Inflammatory macrophage treated with lipopolysaccharide for 4 hours (primary cell): ENCODE results near the gene LRRC57.
A peak's percentile ranks its signal among the peaks of the same experiment; 100 is the strongest.
"Not testable (repeated sequence)": the region's sequence is repeated elsewhere in the genome, so short reads cannot be mapped to it uniquely, and the experiment has no call there.

Experiments
- DNase-seq: peaks from one replicate; pipeline ENCODE4 v3.0.0-alpha.2; 2020

LRRC57 gene

DNA sequence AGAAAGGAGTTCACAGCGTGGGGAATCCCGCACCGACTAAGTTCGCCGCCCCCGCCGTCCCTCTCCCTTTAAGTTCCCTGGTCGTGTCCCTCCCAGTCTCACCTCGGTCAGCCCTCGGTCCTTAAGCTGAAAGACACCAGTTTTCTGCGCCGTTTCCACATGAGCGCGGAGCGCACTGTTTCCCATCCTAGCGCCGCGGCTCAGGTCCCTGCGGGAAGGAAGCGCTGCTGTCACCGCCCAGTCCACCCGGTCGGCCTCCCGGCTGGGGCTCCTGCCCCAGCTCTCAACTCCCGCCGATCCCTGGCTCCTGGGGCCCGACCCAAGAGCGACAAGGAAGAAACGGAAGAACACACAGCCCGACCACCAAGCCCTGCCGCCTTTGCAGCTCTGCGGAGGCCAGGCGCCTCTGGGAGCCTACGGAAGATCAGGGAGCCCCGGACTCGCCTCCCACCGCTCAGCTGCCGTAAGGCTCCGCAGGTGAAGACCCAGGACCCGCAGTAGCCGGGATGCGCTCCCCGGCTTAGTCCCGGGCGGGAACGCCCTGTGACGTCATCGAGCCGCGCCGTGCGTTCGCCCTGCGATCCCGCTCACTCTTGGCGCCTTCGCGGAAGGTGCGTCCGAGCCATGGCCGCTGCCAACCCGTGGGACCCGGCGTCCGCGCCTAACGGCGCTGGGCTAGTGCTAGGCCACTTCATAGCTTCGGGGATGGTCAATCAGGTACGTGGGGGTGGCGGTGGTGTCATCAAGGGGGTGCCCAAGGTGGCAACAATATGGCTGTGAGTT is at the start of gene LRRC57, which contains the start of gene HAUS2:
Gene LRRC57, minus strand, starts transcription at position 545 of the 783 bp plus-strand sequence. Its CDS starts 359 bp downstream, at position 186.
Gene HAUS2, plus strand, starts transcription at position 590 of the 783 bp plus-strand sequence. Its CDS starts 35 bp downstream, at position 625.
- peak; percentile 87 for DNase-seq

DNA sequence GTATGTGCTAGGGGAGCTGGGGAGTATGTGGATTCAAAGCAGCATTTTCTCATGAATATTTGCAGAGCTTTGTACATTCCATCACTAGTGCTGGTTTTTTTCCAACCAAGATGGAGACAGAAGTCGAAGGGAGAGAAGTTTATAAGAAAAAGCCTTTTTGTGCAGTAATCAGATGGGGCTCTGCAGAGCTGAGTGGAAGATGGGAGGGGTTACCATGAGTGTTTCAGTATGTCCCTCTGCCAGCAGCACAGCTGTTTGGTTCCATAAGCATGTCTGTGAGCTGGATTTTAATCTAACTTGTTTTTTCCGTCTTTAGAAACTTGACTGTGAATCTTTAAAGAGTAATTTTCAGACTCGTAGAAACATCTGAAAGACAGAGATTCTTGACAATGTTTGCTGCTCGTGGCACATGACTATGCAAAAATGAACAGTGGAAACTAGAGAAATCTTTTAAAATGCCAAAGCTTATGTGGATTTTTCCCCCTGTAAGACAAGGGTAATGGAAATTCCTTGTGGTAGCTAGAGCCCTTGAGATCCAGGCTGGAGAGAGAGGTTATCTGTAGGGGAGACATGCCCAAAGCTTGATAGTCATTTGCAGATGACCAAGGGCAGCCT is 47.1 kb upstream of the LRRC57 start:
- DNase-seq, result no peak

DNA sequence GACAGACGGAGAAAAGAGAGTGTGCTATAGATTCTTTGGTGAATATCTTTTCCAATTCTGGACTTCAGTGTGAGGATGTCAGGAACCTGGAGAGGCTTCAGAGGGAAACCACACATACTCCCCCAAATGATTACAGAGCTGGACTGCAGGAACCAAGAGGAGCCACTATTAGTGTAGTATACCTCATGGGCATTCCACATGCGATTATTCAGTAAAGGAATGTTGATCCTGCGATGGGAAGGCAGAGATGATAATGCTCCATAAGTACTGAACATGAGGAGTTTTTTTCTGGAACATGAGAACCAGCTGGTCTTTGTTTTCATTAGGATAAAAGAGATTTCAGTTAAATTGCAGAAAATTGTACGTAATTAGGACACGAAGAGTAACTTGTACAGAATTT is 45.5 kb upstream of the LRRC57 start:
- no peak for DNase-seq

DNA sequence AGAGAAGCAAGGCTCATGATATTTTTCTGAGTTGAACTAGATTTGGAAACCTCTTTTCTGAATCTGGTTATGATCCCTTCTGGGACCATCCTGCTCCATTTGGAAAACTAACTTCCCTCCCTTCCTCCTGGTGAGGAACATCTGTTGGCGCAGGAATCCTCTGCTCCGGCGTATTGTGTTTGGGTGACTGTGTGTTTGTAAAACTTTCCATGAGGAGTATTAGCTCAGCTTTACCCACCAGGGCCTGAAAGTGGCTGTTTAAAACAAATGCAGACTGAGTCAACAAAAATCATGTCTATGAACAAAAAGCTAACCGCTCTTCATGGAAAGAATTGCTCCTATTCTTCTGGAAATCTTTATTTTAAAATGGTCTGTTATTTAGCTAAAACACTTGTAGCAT is 44.5 kb upstream of the LRRC57 start:
- no peak for DNase-seq

DNA sequence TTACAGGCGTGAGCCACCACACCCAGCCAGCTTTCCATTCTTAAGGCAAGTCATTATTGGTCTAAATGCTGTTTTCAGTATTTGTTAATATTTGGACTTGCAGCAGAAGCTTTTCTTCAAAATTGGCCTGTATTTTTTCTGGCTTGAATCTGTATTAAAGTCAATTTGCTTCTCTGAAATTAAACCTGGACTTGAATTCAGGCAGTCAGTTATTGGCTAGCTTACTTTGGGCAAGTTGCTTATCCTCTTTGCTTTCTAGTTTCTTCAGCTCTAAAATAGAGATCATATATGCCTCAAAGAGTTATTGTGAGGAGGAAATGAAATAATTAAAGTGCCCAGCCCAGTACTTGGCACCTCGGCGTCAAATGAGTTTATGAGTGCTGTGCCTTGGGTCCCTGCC is 44.1 kb upstream of the LRRC57 start:
- DNase-seq, result no peak

DNA sequence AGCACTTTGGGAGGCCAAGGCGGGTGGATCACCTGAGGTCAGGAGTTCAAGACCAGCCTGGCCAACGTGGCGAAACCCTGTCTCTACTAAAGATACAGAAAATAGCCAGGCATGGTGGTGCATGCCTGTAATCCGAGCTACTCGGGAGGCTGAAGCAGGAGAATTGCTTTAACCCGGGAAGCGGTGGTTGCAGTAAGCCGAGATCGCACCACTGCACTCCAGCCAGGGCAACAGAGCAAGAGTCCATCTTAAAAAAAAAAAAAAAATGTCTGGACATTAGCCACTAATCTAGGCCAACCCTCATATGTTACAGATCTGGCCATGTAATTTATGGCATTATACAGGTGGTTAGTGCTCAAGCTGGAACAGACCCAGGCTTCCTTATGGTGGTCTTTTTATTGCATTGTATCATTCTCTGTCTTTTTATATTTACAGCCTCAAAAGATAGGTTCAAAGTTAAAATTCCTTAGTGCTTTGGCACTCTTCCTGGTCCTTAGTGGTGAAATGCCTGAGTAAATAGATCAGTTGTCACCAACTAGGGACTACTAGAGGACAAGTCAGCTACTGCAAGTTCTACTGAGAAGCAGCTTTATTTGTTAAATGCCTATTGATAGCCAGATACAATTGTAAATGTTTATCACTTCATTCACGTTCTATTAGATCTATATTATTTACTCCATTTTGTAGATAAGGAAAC is 42.8 kb upstream of the LRRC57 start:
- peak; percentile 23 for DNase-seq

DNA sequence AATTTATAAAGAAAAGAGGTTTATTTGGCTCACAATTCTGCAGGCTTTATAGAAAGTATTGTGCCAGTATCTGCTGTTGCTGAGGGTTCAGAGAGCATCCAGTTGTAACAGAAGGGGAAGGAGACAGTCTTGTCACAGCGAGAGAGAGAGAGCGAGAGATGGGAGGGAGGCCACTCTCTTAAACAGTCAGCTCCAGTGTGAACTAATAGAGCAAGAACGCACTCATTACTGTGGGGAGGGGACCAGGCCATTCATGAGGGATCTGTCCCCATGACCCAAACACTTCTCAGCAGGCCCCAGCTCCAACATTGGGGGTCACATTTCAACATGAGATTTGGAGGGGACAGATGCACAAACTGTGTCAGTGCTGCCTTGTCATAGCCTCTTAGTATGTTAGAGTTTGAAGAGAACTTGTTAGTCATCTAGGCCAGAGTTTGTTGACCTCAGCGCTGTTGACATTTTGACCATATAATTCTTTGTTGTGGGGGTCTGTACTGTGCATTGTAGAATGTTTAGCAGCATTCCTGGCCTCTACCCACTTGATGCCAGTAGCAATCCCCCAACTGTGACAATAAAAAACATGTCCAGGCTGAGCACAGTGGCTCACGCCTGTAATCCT is 42.1 kb upstream of the LRRC57 start:
- DNase-seq, result no peak

DNA sequence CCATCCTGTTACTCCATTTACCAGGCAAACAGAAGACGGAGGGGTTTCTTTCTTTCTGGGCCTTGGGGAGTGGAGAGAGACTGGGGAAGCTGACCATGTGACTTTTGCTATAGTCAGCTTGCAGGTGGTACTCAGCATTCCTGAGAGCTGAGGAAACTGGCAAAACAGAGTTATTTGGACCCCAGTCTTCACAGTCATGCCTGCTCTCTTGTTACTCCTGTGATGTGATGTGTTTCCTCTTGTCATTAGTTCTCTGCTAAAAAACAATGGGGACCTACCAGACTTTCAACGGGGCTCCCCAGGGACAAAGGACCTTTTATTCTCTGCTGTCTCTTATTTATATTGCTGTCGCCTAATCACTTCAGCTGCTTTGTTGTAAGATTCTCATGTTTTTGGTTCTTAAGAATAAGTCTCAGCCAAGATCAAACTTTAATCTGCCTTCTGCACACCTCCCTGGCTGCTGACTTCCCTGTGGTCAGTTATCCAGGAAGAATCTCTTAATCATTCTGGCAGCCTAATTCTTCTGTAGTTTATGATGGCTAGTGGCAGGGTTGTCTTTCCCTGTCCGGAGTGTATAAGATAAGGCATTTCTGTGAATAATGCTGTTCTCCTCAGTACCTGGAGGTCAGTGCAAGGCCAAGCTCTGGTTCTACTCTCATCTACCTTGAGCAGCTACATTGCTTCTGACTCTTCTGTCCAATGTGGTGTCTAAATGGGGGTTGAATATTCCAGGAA is 35.6 kb upstream of the LRRC57 start:
- no peak for DNase-seq

DNA sequence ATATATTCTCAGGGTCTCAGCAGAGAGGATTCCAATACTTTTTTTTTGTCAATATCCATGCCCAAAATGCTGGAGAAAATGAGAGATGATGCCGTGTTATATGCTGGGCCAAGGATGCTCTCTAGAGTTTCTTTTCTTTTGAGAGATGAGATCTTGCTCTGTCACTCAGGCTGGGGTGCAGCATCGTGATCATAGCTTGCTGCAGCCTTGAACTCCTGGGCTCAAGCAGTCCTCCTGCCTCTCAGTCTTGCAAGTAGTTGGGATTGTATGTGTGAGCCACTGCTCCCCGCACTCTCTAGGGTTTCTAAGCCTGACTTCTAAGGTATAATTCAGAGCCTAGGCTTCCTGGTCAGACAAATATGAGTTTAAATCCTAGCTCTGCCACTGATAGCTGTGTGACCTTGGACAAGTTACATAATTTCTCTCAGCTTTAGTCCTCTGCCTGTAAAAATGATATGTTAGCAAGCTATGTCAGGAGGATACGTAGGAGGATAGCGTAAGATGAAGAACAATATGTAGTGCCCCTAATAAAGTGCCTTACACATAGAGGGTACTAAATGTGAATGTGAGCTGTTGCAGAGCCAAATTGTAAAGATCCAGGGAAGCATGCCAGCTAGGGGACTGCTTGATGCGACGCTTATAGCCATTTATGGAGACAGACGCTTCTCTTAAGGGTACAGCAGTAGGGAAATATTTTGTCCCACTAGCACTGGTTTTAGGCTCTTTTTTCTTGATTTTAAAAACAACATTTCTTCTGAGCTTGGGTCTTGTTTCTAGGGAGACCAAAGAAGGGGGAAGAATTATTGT is 34.2 kb upstream of the LRRC57 start:
- no peak for DNase-seq

DNA sequence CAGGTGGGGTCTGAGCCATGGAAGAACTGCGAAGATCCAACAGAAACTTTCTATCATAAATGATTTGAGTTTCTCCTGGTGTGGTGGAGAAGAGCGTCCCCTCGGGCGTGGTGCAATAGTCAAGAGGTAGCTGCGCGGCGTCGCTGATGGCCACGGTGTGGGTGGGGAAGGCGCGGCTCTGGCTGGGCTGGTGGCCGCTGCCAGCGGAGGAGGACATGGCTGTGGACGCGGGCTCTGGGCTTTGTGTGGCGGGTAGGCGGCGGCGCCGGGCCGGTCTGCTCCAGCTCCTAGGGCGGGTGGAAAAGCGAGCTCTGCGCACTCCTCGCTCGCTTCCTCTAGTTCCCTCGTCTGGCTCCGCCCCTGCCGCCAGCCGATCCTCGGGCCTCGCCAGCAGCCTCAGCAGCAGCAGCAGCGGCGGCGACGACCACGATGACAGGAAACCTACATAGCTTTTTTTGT is 32.7 kb upstream of the LRRC57 start:
- DNase-seq, result peak; percentile 85

DNA sequence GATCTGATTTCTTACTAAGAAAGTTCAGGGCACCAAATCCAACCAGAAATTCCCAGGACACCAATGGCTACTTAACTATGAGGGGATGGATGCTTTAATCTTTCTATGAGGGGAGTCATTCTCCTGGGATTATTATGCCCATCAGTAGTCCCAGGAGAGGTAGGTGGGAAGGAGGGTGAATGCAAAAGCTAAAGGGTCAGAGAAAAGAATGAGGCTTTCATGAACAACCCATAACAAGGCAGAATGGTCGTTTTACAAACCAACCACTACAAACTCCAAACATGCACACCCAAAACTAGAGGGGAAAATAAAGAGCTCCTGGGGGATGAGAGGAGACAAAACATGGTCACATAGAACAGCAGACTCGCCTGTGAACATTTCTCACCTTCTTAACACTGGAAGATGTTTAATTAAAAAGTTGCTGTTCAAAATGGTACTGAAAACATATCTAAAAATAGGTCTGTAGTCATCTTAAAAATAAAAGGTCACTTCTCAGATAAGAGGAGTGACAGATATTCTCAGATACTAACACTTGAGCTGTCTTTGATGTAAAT is 30.5 kb upstream of the LRRC57 start:
- DNase-seq, result no peak

DNA sequence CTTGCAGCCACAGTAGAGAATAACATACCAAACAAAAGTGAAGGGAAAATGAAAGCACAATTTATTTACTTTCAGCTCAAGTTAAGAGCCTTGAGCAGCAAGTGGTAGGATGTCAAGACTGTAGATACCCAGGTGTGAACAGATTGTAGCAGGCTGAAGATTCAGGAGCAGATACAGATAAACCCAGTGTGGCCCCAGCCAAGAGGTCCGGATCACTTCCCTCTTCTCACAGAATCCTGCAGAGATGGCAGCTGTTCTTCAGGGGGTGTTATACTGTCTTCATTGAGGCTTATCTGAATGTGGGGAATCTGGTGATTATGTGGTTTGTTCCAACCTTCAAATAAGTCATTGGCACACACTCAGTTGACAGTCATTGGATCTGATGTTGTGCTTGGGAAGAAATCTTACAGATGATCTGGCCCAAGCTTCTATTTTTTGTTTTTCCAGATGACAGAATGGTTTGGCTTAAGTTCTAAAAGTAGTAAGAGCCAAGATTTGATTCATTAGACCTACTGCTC is 29.0 kb upstream of the LRRC57 start:
- no peak for DNase-seq

DNA sequence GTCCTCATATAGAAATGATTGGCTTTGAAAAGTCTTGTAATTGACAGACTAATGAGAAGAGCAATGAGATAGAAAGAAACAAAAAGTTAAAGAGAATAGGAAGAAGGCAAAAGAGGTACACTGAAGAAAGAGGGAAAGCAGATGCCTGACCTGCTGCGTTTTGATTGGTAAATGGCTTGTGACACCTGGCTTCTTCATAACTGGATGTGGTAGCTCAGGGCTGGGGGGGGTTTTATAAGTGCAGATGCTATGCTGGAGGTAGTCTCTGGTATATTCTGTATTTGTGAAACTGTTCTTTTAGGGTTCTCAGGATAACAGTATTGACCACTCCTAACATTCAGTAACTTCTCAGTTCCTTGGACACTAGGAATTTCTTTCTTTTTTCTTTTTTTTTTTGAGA is 28.2 kb upstream of the LRRC57 start:
- DNase-seq, result no peak

DNA sequence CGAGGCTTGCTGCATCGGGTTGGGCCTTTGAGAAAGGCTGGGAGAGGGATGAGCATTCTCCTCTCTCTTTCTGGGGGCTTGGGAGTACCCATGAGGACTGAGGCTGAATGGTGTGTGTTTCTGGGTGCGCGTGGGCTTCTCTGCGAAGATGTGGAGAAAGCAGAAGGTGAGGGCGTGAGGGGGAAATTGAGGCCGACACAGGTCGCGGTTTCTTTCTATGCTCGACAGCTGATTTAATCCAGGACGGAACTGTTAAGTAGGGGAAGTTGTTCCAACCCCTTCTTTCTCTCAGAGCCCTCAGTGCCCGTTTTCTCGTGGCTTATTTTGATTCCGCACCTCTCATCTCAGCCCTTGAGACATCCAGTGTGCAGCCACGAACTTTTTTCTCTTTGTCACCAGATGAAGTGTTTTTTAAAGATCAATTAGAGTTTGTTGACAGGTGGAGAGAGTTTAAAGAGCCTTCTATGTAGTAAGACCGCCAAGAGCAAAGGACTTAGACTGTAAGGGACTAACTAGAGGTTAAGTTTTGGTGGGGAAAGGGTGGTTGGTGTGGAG is 27.5 kb upstream of the LRRC57 start:
- DNase-seq, result peak; percentile 8

DNA sequence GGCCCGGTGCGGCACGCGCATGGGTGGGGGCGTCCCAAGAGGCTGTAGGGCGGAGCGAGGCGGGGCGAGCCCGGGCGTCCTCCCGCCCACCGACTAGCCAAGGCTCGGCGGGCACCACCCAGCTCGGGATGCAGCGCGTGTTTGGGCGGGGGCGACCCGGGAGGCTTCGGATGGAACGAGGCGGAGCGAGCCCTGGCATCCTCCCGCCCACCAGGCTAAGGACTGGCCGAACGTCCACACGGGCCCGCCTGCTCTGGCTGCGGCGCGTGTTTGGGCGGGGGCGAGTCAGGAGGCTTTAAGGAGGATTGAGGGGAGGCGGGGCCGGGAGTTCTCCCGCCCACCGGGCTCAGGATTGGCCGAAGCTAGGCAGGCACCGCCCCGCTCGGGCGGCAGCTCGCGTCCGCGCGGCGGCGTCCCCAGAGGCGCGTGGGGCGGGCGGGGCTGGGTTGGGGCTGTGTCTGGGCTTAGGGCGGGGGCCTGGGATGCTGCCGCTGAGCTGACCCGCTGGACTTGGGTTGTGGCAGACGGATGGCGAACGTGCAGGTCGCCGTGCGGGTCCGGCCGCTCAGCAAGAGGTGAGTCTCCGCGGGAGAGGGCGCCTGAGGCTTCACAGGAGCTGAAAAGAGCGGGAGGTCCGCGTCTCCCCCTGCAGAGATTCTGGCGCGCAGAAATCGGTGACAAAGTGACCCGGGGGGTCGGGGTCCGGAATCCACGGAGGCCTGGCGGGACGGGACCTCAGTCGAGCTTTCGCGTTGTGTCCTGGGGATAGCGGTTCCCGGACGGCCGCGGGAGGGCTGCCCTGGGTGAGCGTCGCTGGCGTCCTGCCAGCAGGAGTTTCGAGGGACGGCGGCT is 26.8 kb upstream of the LRRC57 start, which contains the start of gene STARD9:
Gene STARD9, plus strand, starts transcription at position 419 of the 852 bp plus-strand sequence. Its CDS starts 110 bp downstream, at position 529.
- peak; percentile 99 for DNase-seq

DNA sequence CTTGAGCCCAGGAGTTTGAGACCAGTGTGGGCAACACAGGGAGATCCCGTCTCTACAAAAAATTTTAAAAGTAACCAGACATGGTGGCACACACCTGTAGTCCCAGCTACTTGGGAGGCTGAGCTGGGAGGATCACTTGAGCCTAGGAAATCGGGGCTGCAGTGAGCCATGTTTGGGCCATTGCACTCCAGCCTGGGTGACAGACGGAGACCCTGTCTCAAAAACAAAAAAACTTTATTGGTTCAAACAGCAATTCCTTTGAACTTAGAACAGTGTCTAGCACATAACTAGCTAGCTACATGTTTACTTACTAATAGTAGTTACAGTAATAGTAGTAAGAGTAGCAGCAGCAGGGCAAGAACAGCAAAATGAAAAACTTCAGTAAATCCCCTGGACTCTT is 10.1 kb upstream of the LRRC57 start:
- no peak for DNase-seq

DNA sequence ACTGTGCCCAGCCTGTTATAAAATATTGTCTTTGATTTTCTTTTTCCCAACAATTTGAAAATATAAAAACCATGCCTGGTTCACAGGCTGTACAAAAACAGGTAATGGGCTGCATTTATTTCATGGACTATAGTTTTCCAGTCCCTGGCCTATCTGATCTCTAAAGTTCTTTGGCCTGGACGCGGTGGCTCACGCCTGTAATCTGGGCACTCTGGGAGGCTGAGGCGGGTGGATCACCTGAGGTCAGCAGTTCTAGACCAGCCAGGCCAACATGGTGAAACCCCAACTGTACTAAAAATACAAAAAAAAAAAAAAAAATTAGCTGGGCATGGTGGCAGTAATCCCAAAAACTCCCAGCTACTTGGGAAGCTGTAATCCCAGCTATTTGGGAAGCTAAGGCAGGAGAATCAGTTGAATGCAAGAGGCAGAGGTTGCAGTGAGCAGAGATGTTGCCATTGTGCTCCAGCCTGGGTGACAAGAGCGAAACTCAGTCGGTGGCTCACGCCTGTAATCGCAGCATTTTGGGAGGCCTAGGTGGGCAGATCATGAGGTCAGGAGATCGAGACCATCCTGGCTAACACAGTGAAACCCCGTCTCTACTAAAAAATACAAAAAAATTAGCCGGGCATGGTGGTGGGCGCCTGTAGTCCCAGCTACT is 8.1 kb upstream of the LRRC57 start:
- DNase-seq, result not testable (repeated sequence)

DNA sequence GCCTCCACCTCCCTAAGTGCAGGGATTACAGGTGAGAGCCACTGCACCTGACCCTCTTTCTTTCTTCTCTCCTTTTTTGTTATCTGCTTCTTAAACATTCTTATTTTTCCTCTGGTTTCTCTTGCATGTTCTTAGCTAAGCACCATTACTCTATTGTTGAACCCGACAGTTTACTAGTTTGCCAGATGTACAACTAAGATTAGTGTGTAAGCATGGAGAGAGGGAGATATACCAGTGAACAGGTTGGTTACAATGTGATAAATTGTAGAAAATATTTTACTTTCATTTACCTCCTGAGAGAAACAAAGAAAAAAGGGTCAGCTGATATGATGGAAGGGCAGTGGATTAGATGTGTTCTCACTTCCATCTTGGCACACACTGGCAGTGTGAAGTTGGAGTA is 5.0 kb upstream of the LRRC57 start:
- peak; percentile 16 for DNase-seq
